Prostate gland (tissue), 2 donors: ENCODE data around the gene MLLT1.

Experiments used
- POLR2AphosphoS5 ChIP-seq: sonication (generic); formaldehyde crosslinking; IDR thresholded peaks from one replicate; pipeline ENCODE4 v1.6.1; 2017; ENCODE audit warnings: antibody characterized with exemption
- TF ChIP-seq, protein P1 (sequence below), 4 experiments: fragments of 200-600 bp in 2 of 4; fragments of 450-650 bp in 2 of 4; sonication (generic) in 2 of 4; IDR thresholded peaks; 1 replicate in 3 of 4; 2 replicates in 1 of 4; pipeline ENCODE4 v1.5.1; 2016 to 2019; ENCODE audit warnings: antibody characterized with exemption in 4 of 4, mild to moderate bottlenecking in 2 of 4, moderate library complexity in 2 of 4

DNA sequence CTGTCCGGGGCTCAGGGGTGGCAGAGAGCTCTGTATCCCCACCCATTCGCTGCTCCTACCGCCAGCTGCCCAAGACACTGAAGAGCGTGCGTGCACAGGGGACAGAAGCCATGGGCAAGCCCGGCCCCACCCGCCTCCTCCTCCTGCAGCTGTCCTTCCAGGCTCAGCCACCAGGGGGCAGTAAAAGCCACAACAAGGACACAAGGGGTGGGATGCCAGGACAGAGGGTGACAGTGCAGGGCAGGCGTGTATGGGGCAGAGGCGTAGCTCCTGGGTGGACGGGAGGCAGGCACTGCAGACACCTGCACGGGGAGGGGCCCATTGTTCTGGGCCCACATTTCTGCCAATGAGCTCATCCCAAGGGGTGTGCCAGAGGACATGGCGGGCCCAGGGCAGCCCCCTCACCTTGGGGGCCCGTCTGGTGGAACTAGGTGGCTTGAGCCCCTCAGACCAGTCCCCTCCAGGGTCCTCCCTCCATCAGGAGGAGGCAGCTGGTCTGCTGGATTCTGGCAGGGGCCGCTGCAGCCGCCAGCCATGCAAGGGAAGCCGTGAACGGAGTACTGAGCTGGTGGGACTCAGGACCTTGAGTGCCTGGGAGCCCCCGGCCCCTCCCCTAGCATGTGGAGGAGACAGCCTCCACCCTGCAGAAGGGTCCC, 61.2 kb downstream of the MLLT1 start:
- TF ChIP-seq, protein P1, sequence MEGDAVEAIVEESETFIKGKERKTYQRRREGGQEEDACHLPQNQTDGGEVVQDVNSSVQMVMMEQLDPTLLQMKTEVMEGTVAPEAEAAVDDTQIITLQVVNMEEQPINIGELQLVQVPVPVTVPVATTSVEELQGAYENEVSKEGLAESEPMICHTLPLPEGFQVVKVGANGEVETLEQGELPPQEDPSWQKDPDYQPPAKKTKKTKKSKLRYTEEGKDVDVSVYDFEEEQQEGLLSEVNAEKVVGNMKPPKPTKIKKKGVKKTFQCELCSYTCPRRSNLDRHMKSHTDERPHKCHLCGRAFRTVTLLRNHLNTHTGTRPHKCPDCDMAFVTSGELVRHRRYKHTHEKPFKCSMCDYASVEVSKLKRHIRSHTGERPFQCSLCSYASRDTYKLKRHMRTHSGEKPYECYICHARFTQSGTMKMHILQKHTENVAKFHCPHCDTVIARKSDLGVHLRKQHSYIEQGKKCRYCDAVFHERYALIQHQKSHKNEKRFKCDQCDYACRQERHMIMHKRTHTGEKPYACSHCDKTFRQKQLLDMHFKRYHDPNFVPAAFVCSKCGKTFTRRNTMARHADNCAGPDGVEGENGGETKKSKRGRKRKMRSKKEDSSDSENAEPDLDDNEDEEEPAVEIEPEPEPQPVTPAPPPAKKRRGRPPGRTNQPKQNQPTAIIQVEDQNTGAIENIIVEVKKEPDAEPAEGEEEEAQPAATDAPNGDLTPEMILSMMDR (IDR thresholded peaks at IDR 0.05), result peak; percentile 92 to 99 (median 98)
- TF ChIP-seq POLR2AphosphoS5, result peak; percentile 86
